D721Med (cell line): ENCODE data around the gene TH.

Experiments used
- DNase-seq: peaks from one replicate; pipeline ENCODE4 v3.0.0; 2011; ENCODE audit warnings: low spot score; ENCODE audit not compliant: insufficient read length
- FAIRE-seq: peaks from 2 replicates; lab custom pipeline; 2011; peaks lifted over from hg19 to GRCh38; lab: Jason Lieb, UNC
- CTCF ChIP-seq: IDR thresholded peaks from 2 replicates; pipeline ENCODE4 v1.5.1; 2012; ENCODE audit warnings: mild to moderate bottlenecking, control low read depth; ENCODE audit not compliant: insufficient read depth; ENCODE audit errors: missing control alignments

Gene TH

GRCh38 chr11:2138068-2138430 is 33.6 kb downstream of the TH start:
- TF ChIP-seq CTCF: no peak
- DNase-seq: no peak
- no peak for FAIRE-seq

GRCh38 chr11:2137202-2138067 is 34.2 kb downstream of the TH start:
- DNase-seq (no peak), FAIRE-seq (no peak)
- TF ChIP-seq CTCF: no peak

GRCh38 chr11:2136952-2137201 is 34.7 kb downstream of the TH start:
- DNase-seq (no peak), FAIRE-seq (no peak)
- TF ChIP-seq CTCF: no peak

- TF ChIP-seq CTCF: no peak
- FAIRE-seq: no peak
- DNase-seq: no peak
These were observed 35.2 kb downstream of the TH start for GRCh38 chr11:2136209-2136951.

GRCh38 chr11:2135648-2136201 is 35.9 kb downstream of the TH start:
- no peak for TF ChIP-seq CTCF
- FAIRE-seq: no peak
- no peak for DNase-seq

GRCh38 chr11:2135018-2135569 is 36.5 kb downstream of the TH start:
- no peak for TF ChIP-seq CTCF
- DNase-seq: no peak
- no peak for FAIRE-seq
